Measurements from ENCODE around the gene GTPBP3.

Gene GTPBP3

DNA sequence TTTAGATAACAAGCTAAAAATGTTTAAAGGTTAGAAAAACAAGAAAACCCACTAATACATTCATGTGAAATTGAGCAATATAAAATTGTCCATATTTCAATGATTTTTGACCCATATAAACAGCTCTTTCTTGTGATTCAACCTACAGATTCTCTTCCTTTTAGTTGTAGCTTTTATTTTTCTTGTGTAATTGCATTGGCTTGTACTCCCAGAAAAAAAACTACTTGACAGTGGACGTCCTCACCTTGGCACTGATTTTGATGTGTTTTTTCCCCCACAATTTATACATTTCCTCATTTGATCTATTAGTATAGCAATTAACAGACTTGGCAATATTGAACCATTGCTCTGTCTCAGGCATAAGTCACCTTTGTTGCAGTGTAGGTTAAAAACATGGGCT is 51.9 kb downstream of the GTPBP3 start:
- no peak for DNase-seq

DNA sequence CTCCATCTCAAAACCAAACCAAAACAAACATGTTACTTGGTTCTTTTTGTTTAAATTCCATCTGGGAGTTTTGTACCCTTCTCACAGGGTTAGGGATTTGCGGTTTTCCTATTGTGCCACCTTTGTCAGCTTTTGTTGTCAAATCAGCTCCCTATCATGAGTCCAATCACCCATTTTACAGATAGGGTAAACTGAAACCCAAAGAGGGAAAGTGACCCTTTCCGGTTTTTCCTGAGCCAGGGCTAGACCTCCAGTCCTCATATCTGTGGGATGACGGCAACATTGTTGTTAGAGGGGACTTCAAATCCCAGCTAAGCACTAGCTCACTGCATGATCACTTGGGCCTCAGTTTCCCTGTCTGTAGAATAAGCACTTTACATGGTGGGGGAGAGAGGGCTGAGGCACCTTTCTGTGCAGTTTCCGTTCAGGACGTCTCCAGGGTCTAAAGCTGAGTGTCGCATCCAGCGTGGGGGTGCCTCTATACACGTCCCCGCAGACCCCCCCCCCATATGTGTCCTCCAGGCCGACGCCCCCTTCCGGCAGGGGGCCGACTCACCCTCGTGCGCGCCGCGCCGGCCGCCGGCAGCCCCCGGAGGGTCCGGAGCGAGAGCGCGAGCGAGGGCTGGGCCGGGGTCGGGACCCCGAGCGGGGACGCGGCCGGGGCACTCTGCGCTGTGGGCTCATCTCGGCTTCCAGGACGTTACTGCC is 52.8 kb downstream of the GTPBP3 start:
- no peak for DNase-seq

DNA sequence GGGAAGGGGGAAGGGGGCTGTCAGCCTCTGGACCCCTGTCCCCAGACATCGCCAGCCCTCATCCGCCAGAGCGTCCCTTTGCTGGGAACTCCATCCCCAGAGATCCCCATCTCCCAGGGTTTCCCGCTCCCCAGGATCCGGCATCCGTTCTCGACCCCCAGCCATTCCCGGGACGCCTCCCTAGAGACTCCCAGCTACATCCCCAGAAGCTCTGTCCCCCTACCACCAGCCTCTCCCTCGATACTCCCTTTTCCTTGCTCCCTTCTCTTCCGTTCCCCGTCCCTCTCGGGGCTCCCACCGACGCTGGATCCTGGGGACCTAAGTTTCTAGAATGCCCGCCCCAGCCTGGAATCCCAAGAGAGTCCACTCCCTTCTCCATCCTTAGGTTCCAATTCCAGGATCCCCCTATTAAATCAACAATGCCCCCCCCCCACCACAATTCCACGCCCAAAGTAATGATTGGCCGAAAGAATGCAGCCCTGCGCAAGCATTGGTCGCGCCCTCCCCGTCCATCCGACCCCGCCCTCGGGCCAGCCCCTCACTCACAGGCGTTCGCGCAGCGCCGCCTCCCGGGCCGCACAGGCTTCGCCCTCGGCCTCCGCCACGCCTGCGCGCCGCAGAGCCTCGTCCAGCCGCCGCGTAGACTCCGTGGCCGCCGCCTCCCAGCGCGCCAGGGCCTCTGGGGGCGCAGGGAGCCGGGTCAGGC is 53.5 kb downstream of the GTPBP3 start:
- peak; percentile 83 for DNase-seq

DNA sequence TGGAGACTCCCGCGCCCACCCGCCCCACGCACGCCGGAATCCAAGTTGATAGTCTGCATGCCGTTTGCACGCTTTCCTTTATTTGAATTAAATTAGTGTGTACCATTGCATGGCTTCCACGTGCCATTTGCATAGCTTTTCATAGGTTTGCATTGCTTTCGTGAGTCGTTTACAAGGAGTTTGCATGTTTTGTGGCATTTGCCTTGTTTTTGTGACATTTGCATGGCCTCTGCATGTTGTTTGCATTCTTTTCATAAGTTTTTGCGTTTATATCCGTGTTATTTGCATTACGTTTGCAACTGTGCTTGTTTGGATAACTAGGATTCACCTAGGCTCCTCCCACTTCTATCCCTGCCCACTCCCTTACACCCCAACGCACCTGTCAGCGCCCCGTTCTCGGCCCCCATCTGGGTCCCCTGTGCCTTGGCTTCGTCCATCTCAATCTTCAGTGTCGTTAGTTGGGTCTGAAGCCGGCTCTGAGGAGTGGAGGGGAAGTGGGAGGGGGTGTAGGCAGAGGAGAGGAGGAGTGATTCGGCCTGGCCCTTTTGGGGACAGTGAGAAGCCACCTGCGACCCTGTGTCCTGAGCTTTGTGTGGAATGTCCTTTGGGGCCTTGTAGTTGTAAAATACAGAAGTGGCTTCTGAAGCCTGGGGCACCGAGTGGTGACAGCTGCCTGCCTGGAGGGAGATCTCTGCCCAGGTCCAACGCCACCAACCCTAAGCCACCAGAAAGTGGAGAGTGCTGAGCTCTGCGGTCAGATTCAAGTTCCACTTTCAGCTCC is 54.2 kb downstream of the GTPBP3 start:
- no peak for DNase-seq
